NOMO-1 (cell line): ENCODE results near the gene ZNF618.

Source experiments
- DNase-seq, 2 experiments: peaks; one replicate each; lab custom pipeline; 2025; ENCODE audit not compliant: unreplicated experiment in 2 of 2; lab: John Stamatoyannopoulos, UW

The ZNF618 gene

DNA sequence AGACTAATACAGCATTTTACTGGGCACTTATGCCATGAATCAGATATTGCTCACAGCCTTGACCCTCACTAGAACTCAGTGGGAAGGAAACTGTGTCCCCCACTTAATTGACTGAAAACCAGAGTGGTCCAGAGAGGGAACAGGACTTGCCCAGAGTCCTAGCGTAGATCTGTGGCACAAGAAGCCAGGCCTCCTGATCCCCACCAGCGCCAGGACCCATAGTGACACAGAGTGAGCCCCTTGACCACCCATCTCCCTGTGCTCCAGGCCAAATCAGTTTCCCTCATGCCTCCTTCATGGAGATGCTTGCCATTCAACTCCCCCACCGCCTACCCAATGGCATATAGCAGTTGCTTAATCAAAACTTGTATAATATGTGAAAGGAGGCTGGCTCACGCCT lies 214.7 kb downstream of the ZNF618 start:
- no peak for DNase-seq

DNA sequence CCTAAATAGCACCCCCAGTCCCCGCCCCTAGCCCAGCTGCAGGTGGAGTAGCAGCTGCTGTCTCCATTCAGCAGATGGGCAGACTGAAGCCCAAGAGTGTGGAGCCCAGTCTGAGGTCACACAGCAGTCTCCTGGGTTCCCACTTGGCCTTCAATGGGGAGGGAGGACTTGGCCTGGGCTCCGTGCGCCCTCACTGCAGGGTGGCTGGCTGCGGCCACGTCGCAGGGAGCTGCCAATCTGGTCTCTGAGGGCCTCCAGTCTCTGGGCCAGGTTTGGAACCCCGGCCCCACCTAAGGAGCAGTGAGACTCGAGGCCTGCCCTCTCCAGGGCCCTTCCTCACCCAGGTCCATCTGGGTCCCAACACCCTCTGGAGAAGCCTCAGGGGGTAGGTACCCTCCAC lies 215.6 kb downstream of the ZNF618 start:
- DNase-seq, result no peak

DNA sequence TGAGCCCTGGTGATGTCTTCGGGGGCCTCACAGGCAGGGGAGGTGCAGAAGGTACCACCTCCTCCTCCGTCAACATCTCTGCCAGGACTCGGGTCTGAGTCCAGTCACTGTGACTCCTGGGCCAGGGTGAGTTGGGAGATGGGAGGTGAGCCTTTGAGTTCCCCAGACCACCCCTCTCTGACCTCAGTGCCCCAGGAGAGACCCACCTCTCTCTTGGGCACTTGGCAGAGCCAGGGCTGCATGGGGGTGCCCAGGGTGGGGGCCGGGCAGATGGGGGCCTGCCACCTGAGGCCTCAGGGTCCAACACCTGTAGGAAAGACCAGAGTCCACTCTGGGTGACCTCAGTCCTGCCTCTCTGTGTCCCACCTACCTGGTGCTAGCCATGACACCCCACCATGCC lies 216.2 kb downstream of the ZNF618 start:
- DNase-seq, result no peak

DNA sequence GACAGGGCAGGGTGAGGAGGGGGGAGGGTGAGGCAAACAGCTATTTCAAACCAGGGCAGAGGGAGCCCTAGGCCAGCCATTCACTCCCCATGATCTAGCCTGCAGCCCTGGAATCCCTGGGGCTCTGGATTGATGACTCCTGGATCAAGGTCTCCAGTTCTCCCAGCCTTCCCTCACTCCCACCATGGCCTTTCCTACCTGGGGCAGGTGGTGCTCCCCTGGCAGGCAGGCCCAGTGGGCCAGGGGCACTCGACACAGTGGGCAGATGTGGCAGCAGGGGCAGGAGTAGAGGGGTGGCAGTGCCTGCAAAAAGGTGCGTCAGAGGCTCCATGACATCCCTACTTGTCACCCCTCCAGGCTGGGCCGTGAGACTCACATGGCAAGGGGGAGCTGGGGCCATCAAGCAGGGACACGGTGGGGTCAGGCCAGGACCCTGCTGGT lies 216.9 kb downstream of the ZNF618 start:
- DNase-seq, result no peak

DNA sequence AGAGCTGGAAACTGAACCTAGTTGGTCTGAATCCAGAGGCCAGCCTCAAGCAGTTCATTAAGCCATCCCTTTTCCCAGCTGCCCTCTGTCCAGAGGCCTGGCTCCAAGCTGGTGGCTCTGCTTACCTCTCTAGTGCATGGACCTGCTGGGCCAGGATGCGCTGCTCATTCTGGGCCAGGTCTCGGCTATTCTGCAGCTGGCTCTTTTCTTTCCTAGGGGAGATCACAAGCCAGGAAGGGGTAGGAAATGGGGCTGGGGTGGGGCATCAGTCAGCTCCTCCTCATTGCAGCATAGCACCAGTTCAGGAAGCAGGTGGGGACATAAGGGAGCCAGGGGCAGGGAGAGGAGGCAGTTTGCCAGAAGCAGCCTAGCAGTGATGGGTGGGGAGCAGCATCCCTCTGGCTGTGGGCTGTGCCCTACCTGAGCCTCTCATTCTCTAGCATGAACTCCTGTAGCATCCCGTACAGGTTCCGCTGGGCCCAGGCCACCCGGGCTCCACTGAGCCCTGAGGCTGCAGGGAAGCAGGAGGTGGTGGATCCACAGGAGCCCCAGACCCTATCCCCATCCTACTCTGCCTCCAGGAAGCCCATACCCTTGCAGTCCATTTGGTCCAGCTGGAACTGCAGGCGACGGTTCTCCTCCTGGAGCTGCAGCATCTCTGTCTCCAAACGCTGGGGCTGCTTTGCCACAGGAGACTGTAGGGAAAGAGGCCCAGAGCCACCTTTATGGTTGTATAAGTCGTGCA lies 217.8 kb downstream of the ZNF618 start:
- DNase-seq, result no peak

DNA sequence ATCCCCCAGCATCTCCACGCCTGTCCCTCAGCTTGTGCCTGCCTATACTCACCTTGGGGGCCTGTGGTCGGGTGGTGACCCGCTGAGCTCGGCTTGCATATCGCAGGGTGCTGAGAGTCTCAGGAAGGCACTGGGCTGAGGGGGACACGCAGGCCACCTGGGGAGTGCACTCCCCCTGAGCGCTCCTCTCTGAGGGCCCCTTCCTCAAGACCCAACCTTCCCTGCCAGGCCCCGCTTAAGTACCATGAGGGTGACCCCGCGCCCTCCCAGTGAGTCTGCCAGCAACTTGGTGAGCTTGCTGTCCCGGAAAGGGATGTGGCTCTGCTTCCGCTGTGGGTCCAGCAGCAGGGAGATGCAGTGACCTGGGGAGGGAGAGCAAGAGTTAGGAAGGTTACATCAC lies 218.9 kb downstream of the ZNF618 start:
- DNase-seq, result no peak

DNA sequence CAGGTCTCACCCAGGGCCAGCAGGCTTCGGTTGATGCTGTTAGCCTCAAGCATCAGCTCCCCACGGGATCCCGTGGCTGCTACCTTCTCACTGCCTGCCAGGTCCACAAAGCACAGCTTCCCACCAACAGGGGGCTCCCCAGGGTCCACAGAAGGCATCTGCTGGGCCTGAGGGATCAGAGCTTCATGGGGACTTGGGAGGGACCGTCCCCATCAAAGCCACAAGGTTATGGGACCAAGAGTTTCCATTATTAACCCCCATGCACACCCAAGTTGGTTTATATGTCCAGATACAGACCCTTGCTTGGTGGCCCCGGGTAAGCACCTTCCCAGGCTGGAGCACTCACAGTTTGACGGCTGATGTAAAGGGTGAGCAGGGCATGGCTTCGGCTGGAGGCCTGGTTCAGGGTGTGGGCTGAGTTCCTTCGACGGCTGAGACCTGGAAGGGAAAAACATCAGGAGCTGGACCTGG lies 220.0 kb downstream of the ZNF618 start:
- no peak for DNase-seq

DNA sequence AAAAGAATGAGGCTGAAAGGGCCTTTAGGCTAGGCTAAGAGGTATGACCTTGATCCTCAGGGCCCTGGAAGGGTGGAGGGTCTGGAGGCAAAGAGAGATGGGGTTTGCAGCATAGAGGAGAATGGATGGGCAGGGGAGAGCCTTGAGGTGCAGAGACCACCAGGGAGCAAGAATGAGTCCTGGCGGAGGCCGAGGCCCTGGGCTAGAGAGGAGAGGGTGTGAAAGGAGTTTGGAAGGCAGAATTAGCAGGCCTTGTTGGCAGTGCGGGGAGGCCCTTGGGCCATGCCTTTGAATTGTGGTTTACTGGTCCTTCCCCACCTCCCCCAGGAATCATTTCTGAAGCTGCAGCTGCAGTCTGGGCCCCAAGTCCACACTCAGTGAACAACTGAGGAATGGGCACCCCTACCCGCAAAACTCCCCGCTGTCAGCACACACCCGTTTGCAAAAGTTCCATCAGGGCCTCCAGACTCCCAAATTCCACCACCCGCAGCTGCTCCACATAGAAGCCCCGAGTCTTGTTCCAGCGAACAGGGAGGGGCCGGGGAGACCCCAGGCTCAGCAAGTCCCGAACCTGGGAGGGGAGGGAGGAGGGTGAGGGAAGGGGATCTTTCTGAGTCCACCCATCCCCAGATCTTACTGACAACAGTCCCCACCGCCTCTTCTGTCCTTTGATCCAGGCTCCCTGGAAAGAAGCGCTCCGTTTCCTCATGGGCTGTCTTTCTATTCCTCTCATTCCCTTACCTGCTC lies 220.9 kb downstream of the ZNF618 start:
- no peak for DNase-seq

DNA sequence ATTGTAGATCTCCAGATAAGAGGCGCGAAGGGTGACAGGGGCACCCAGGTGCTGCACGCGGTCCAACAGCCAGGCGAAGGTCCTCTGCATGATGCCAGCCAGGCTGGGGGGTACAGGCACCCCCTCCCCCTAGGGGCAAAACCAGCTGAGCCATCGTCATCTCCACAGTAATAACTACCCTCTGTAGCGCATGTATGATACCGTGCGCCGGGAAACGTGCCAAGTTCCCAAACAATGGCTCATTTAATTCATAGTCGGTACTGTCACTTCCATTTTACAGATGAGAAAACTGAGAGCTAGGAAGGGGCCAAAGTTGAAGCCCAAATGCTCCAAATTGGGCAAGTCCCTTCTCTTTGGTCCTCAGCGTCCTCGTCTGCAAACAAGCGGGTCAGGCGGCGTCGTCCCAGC lies 221.5 kb downstream of the ZNF618 start:
- no peak for DNase-seq

DNA sequence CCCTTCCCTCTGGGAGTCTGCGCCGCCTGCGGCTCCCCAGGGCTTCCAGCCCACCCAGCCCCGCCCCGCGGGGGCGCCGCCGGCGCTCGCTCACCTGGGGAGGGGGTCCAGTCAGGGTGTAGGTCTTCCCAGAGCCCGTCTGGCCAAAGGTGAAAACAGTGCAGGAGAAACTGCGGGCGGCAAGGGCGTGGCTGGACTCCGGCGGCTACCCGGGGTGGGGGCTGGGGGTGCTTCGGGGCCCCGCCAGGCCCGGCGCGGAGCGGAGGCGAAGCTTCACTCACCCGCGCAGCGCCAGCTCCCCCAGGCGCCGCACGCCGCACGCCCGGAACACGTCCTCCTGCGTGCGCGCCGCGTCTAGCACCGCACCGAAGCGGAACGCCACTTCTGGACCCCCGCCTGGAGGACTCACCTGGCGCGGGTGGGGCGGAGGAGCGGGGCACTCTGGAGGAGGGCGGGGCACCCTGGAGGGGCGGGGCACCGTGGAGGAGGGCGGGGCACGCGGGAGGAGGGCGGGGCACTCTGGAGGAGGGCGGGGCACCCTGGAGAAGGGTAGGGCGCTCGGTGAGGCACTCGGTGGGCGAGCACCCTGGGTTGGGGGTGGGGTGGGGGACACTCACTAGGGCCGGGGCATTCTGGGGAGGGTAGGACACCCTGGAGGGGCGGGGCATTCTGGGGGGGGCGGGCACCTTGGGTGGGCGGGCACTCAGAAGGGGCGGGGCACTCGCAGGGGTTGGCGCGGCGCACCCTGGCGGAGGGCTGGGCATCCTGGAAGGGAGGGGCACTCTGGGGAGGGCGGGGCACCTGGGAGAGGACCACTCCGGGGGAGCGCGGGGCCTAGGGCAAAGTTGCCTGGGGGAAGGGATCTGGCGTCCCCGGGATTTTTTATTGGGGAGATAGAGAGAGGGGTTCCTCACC lies 222.2 kb downstream of the ZNF618 start:
- no peak for DNase-seq

DNA sequence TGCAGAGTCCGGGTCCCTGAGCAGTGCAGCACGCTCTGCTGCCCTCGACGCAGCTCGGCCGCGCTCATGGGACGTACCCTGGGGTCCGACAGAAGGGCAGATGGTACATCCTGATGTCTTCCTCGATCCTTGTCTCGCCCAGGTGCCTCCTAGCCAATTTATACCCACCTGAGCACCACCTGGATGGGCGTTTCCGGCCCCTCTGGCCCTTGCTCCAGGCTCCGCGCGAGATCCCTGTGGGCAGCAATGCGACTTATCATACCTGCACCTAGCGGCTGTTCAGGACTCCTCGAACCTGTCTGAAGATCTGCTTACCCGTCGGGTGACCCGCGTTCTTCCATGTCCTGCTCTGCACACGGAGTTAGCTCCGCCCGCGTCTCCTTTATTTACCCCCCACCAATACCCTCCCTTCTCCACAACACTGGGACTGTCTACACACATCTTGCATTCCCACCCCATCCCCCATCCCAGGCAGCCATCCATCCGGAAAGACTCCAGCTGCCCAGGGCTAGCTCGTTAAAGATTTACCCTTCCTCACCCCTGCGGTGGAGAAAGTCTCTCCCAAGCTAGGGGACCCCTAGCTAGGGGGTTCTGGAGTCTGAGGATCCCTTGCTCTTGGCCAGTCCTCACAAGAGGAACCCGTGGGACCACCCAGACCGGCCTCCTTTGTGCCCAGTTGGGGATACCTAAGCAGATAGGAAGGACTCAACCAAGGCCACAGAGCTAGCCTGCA lies 223.0 kb downstream of the ZNF618 start, which contains the start of gene KIF12:
Gene KIF12, minus strand, starts transcription at position 357 of the 733 bp plus-strand sequence. Its CDS starts 16 bp downstream, at position 341.
- DNase-seq, result no peak

DNA sequence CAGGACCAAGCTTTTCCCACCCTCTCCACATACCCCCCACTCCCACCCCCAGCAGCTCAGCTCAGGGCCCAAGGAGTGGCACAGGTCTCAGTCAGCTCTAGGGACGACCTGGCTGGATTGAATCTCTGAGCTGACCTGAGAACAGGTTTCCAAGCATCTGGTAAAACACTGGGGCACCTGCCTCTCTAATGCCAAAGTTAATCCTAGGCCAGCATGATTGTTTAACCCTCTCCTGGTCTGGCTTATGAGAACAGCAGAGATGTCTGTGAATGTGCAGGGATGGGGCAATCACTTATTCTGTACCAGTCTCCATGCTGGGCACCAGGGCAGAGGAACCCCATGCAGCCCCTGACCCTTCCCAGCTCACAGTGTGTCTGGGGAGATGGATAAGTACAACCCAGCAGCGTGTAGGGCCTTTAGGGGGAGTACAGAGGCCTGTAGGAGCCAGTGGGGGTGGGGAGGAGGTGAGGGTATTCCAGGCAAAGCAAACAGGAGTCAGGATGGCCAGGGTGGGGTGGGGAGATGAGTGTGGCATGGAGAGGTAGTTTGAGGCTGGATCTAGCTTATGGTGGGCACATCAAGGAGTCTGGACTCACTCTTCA lies 223.7 kb downstream of the ZNF618 start:
- no peak for DNase-seq

DNA sequence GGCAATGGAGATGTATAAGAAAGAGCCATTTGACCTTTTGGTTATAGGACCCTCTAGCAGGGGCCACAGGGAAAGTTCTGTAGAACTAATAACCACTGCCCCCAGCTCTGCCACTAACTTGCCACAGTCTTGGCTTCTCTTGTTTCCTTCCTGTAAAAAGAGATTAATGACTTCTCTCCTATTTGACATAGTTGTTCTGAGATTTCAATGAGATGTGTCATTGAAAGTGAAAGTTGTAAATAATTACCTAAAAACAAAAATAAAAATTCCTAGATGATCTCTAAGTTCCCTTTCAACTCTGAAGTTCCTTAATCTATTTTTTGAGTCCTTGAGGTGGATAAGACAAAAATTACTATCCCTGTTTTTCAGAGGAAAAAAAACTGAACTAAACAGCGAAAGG lies 224.4 kb downstream of the ZNF618 start:
- no peak for DNase-seq

DNA sequence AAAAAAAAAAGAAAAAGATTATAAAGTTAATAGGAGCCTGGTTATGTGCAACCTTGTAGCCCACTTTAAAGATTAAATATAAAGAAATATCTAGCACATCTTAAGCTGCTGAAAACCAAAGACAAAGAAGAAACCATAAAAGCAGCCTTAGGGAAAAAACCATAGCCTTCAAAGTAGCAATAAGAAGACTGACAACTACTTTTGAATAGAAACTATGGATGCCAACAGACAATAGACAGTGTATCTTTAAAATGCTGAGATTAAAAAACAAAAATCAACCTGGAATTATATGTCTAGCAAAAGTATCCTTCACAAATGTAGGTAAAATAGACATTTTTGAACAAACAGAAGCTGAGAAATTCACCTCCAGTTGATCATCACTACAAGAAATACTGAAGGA lies 226.4 kb downstream of the ZNF618 start:
- no peak for DNase-seq

DNA sequence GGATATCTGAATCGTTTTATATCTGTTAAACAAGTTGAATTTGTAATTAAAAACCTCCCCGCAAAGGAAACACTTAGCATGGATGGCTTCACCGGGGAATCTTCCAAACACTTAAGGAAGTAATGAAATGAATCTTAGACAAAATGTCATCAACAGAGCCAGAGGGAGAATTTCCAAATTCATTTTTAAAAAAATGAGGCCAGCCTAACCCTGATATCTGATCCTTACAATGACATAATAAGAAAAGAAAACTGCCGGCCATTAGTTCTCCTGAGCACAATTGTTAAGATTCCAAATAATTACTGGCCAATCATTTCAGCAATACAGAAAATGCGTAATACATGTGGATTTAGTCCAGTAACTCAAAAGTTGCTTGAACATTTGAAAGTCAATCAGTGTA lies 229.1 kb downstream of the ZNF618 start:
- DNase-seq, result no peak
